Fibroblast of lung (primary cell): Measurements from ENCODE around the gene BCL2L13.

Experiments used
- CTCF ChIP-seq, 2 donors: IDR thresholded peaks in 1 of 2; conservative IDR thresholded peaks in 1 of 2; 1 replicate in 1 of 2; 2 replicates in 1 of 2; pipeline ENCODE4 v1.5.1; 2011 to 2012; ENCODE audit warnings: low read length in 2 of 2, control low read depth in 1 of 2, inconsistent platforms in 1 of 2, low read depth in 1 of 2, mild to moderate bottlenecking in 1 of 2
- EZH2 ChIP-seq: IDR thresholded peaks from 2 replicates; pipeline ENCODE4 v1.5.1; 2012; ENCODE audit warnings: low read length, control low read depth, mild to moderate bottlenecking; ENCODE audit errors: missing control alignments

- TF ChIP-seq CTCF (conservative IDR thresholded peaks at IDR 0.05 in 1 of 2, IDR thresholded peaks at IDR 0.05 in 1 of 2; ENCODE audit: low read depth in 1 of 2, low read length in 2 of 2): no peak
- no peak for TF ChIP-seq EZH2
Observed at GRCh38 chr22:17739196-17739975, 100.8 kb downstream of the BCL2L13 start.
